DLD1 (cell line): Measurements from ENCODE around the gene CDH13.

ENCODE experiments used
- in situ Hi-C: cut with HindIII; loops from 2 replicates; pipeline ENCODE4 v1.10.0; 2017; ENCODE audit warnings: low sequenced_read_pairs

CDH13 gene

GRCh38 chr16:82767808-82768207, 141.0 kb downstream of the CDH13 start:
- in situ Hi-C loops = no loop called here

- in situ Hi-C loops = no loop called here
These were observed 143.1 kb downstream of the CDH13 start for GRCh38 chr16:82769845-82770244.

GRCh38 chr16:82772215-82772614, 145.4 kb downstream of the CDH13 start:
- in situ Hi-C loops = no loop called here

- in situ Hi-C loops = no loop called here
These were observed 146.2 kb downstream of the CDH13 start for GRCh38 chr16:82773018-82773417.

- in situ Hi-C loops = no loop called here
These were observed 149.8 kb downstream of the CDH13 start for GRCh38 chr16:82776470-82777146.

GRCh38 chr16:82782715-82783251, 156.0 kb downstream of the CDH13 start:
- in situ Hi-C loops = no loop called here

- in situ Hi-C loops = no loop called here
These were observed 157.3 kb downstream of the CDH13 start for GRCh38 chr16:82783933-82784572.

- in situ Hi-C loops = no loop called here
These were observed 157.8 kb downstream of the CDH13 start for GRCh38 chr16:82784573-82784968.

- in situ Hi-C loops = no loop called here
These were observed 161.5 kb downstream of the CDH13 start for GRCh38 chr16:82788225-82788624.

- in situ Hi-C loops = no loop called here
These were observed 162.2 kb downstream of the CDH13 start for GRCh38 chr16:82788919-82789318.

GRCh38 chr16:82792693-82793092, 165.9 kb downstream of the CDH13 start:
- in situ Hi-C loops = no loop called here

- in situ Hi-C loops = no loop called here
These were observed 166.9 kb downstream of the CDH13 start for GRCh38 chr16:82793528-82794245.

GRCh38 chr16:82796047-82796446, 169.3 kb downstream of the CDH13 start:
- in situ Hi-C loops = no loop called here

GRCh38 chr16:82801361-82801760, 174.6 kb downstream of the CDH13 start:
- in situ Hi-C loops = no loop called here

- in situ Hi-C loops = no loop called here
These were observed 179.1 kb downstream of the CDH13 start for GRCh38 chr16:82805866-82806265.

GRCh38 chr16:82807311-82807710, 180.5 kb downstream of the CDH13 start:
- in situ Hi-C loops = no loop called here

GRCh38 chr16:82808036-82808435, 181.3 kb downstream of the CDH13 start:
- in situ Hi-C loops = no loop called here

- in situ Hi-C loops = no loop called here
These were observed 183.3 kb downstream of the CDH13 start for GRCh38 chr16:82810077-82810476.

GRCh38 chr16:82814059-82814458, 187.3 kb downstream of the CDH13 start:
- in situ Hi-C loops = no loop called here

- in situ Hi-C loops = no loop called here
These were observed 192.5 kb downstream of the CDH13 start for GRCh38 chr16:82819286-82819685.

- in situ Hi-C loops = no loop called here
These were observed 194.1 kb downstream of the CDH13 start for GRCh38 chr16:82820855-82821254.

GRCh38 chr16:82824408-82824807, 197.6 kb downstream of the CDH13 start:
- in situ Hi-C loops = no loop called here
